Uterus (tissue), 2 donors: ENCODE results near the gene COL19A1.

Experiments used
- POLR2A ChIP-seq, 2 donors: fragments of 450-650 bp; IDR thresholded peaks; one replicate each; pipeline ENCODE4 v1.6.1; 2016; ENCODE audit warnings: antibody characterized with exemption in 2 of 2, mild to moderate bottlenecking in 1 of 2, moderate library complexity in 1 of 2
- TF ChIP-seq, protein P1 (sequence below), 4 experiments: fragments of 200-600 bp in 2 of 4; fragments of 450-650 bp in 2 of 4; sonication (generic) in 2 of 4; IDR thresholded peaks; one replicate each; pipeline ENCODE4 v1.5.1; 2016 to 2019; ENCODE audit warnings: antibody characterized with exemption in 4 of 4, mild to moderate bottlenecking in 2 of 4, moderate library complexity in 1 of 4

DNA sequence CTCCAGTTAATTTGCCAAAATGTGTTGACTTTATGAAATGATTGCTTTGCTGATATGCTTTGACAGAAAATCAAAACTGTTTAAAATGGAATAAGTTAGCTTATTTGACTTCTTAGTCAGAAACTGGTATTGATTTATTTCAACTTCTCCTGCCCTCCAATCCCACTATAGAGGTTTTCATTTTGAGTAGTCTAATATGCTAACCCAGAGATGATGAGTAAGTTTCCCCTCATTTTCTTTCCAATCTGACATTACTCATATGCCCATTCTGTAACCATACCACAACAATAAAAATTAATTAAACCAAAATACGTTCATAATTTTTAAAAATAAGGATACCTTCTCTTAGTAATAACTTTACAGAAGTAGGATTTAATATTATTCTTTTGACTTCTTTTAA, 78.8 kb downstream of the COL19A1 start:
- TF ChIP-seq, protein P1, sequence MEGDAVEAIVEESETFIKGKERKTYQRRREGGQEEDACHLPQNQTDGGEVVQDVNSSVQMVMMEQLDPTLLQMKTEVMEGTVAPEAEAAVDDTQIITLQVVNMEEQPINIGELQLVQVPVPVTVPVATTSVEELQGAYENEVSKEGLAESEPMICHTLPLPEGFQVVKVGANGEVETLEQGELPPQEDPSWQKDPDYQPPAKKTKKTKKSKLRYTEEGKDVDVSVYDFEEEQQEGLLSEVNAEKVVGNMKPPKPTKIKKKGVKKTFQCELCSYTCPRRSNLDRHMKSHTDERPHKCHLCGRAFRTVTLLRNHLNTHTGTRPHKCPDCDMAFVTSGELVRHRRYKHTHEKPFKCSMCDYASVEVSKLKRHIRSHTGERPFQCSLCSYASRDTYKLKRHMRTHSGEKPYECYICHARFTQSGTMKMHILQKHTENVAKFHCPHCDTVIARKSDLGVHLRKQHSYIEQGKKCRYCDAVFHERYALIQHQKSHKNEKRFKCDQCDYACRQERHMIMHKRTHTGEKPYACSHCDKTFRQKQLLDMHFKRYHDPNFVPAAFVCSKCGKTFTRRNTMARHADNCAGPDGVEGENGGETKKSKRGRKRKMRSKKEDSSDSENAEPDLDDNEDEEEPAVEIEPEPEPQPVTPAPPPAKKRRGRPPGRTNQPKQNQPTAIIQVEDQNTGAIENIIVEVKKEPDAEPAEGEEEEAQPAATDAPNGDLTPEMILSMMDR (IDR thresholded peaks at IDR 0.05), result no peak
- TF ChIP-seq POLR2A (IDR thresholded peaks at IDR 0.05), result no peak
